PFSK-1 (cell line): ENCODE data around the gene PCARE.

Experiments
- FOXP2 ChIP-seq: optimal IDR thresholded peaks from 2 replicates; pipeline ENCODE3; 2011; ENCODE audit warnings: borderline replicate concordance, control low read depth, inconsistent platforms; ENCODE audit not compliant: insufficient read depth; ENCODE audit errors: extremely low read length, extremely low read depth
- POLR2AphosphoS5 ChIP-seq: IDR thresholded peaks from 2 replicates; pipeline ENCODE4 v1.6.1; 2012; ENCODE audit warnings: low read depth, mild to moderate bottlenecking, control low read depth, low read length, moderate library complexity
- SIN3A ChIP-seq: IDR thresholded peaks from 2 replicates; pipeline ENCODE4 v1.6.1; 2012; ENCODE audit warnings: mild to moderate bottlenecking, low read length, moderate library complexity, borderline replicate concordance; ENCODE audit not compliant: insufficient read depth
- TAF1 ChIP-seq: IDR thresholded peaks from 2 replicates; pipeline ENCODE4 v1.6.1; 2012; ENCODE audit warnings: low read length, control low read depth, borderline replicate concordance; ENCODE audit not compliant: insufficient read depth
- TF ChIP-seq, protein P1 (sequence below), 2 experiments: IDR thresholded peaks; 2 replicates each; pipeline versions ENCODE4 v1.6.1 to v1.8.0; 2011 to 2012; ENCODE audit warnings: low read depth in 2 of 2, low read length in 2 of 2, control low read depth in 1 of 2, inconsistent platforms in 1 of 2, mild to moderate bottlenecking in 1 of 2, moderate library complexity in 1 of 2; ENCODE audit not compliant: insufficient read depth in 1 of 2

- TF ChIP-seq, protein P1, sequence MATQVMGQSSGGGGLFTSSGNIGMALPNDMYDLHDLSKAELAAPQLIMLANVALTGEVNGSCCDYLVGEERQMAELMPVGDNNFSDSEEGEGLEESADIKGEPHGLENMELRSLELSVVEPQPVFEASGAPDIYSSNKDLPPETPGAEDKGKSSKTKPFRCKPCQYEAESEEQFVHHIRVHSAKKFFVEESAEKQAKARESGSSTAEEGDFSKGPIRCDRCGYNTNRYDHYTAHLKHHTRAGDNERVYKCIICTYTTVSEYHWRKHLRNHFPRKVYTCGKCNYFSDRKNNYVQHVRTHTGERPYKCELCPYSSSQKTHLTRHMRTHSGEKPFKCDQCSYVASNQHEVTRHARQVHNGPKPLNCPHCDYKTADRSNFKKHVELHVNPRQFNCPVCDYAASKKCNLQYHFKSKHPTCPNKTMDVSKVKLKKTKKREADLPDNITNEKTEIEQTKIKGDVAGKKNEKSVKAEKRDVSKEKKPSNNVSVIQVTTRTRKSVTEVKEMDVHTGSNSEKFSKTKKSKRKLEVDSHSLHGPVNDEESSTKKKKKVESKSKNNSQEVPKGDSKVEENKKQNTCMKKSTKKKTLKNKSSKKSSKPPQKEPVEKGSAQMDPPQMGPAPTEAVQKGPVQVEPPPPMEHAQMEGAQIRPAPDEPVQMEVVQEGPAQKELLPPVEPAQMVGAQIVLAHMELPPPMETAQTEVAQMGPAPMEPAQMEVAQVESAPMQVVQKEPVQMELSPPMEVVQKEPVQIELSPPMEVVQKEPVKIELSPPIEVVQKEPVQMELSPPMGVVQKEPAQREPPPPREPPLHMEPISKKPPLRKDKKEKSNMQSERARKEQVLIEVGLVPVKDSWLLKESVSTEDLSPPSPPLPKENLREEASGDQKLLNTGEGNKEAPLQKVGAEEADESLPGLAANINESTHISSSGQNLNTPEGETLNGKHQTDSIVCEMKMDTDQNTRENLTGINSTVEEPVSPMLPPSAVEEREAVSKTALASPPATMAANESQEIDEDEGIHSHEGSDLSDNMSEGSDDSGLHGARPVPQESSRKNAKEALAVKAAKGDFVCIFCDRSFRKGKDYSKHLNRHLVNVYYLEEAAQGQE (IDR thresholded peaks at IDR 0.05; ENCODE audit: insufficient read depth in 1 of 2, low read depth in 2 of 2, low read length in 2 of 2), result no peak
- TF ChIP-seq TAF1, result no peak
- TF ChIP-seq FOXP2, result no peak
- no peak for TF ChIP-seq POLR2AphosphoS5
- TF ChIP-seq SIN3A, result no peak
These were observed 19.9 kb downstream of the PCARE start for GRCh38 chr2:29054430-29054829.
